Chondrocyte (in vitro differentiated cells): Measurements from ENCODE around the gene TIPIN. TPM values are rescaled to one million over a fixed set of nuclear protein-coding genes. Genes with fewer than 3 reads are reported as not detected.
"Not testable (repeated sequence)": the region's sequence is repeated elsewhere in the genome, so short reads cannot be mapped to it uniquely, and the experiment has no call there.

ENCODE experiments used
- DNase-seq: peaks from one replicate; pipeline ENCODE4 v3.0.0; 2021; ENCODE audit warnings: mixed read lengths, low spot score
- H3K27ac Mint-ChIP-seq: one replicate; pipeline ENCODE4 v1.8.0; 2021; ENCODE audit warnings: mild to moderate bottlenecking, moderate library complexity, mixed read lengths; ENCODE audit not compliant: unreplicated experiment
- H3K27me3 Mint-ChIP-seq: 2 replicates; pipeline ENCODE4 v1.8.0; 2021; ENCODE audit warnings: low read depth, mixed read lengths
- H3K36me3 Mint-ChIP-seq: 2 replicates; pipeline ENCODE4 v1.8.0; 2021; ENCODE audit warnings: low read depth, mixed read lengths
- H3K4me1 Mint-ChIP-seq: 2 replicates; pipeline ENCODE4 v1.8.0; 2021; ENCODE audit warnings: low read depth, mild to moderate bottlenecking, mixed read lengths
- H3K4me3 Mint-ChIP-seq: one replicate; pipeline ENCODE4 v1.8.0; 2021; ENCODE audit warnings: mild to moderate bottlenecking, moderate library complexity, mixed read lengths; ENCODE audit not compliant: unreplicated experiment
- H3K9me3 Mint-ChIP-seq: 2 replicates; pipeline ENCODE4 v1.8.0; 2021; ENCODE audit warnings: low read depth, mixed read lengths
- CTCF ChIP-seq: fragments of 200-600 bp; sonication (generic); IDR thresholded peaks from 2 replicates; pipeline ENCODE4 v1.5.0; 2021; ENCODE audit warnings: antibody characterized with exemption, mild to moderate bottlenecking, moderate library complexity
- total RNA-seq: library from RNA; stranded (reverse); gene quantifications from 3 replicates; pipeline ENCODE4 v1.2.1, GENCODE V29; 2021

Gene TIPIN
- total RNA-seq, 1 donor from 2014 or later, result 8.2 TPM

- no peak overlapping the region for H3K27ac Mint-ChIP-seq
- no peaks in the 10 kb centered on the region for H3K9me3 Mint-ChIP-seq
- H3K4me3 Mint-ChIP-seq, result no peak overlapping the region
- H3K27me3 Mint-ChIP-seq, result no peaks in the 10 kb centered on the region
- no peak for TF ChIP-seq CTCF
- H3K4me1 Mint-ChIP-seq, result no peaks in the 10 kb centered on the region
- no peak for DNase-seq
- H3K36me3 Mint-ChIP-seq, result peaks cover 14% of the 10 kb centered on the region
Observed at GRCh38 chr15:66306381-66306780, 50.1 kb downstream of the TIPIN start.

GRCh38 chr15:66304425-66304824 lies 52.1 kb downstream of the TIPIN start:
- not testable (repeated sequence) for H3K4me1 Mint-ChIP-seq, H3K27me3 Mint-ChIP-seq, DNase-seq, H3K36me3 Mint-ChIP-seq, H3K27ac Mint-ChIP-seq, H3K4me3 Mint-ChIP-seq, H3K9me3 Mint-ChIP-seq

GRCh38 chr15:66302489-66303278 lies 53.8 kb downstream of the TIPIN start:
- H3K4me1 Mint-ChIP-seq, result no peaks in the 10 kb centered on the region
- H3K4me3 Mint-ChIP-seq, result no peak overlapping the region
- peaks cover 7% of the 10 kb centered on the region for H3K36me3 Mint-ChIP-seq
- DNase-seq, result no peak
- H3K9me3 Mint-ChIP-seq, result no peaks in the 10 kb centered on the region
- TF ChIP-seq CTCF, result no peak
- no peaks in the 10 kb centered on the region for H3K27me3 Mint-ChIP-seq
- no peak overlapping the region for H3K27ac Mint-ChIP-seq

- Mint-ChIP-seq H3K4me3 (no peak overlapping the region), H3K36me3 (peaks cover 5% of the 10 kb centered on the region), H3K9me3 (no peaks in the 10 kb centered on the region), H3K27ac (no peak overlapping the region), H3K4me1 (peaks cover 15% of the 10 kb centered on the region), H3K27me3 (no peaks in the 10 kb centered on the region)
- DNase-seq, result no peak
- no peak for TF ChIP-seq CTCF
Observed at GRCh38 chr15:66298803-66299251, 57.7 kb downstream of the TIPIN start.

GRCh38 chr15:66296186-66296585 lies 60.3 kb downstream of the TIPIN start:
- Mint-ChIP-seq H3K4me1 (peaks cover 21% of the 10 kb centered on the region), H3K27me3 (no peaks in the 10 kb centered on the region), H3K27ac (no peak overlapping the region), H3K9me3 (no peaks in the 10 kb centered on the region), H3K36me3 (peaks cover 5% of the 10 kb centered on the region), H3K4me3 (no peak overlapping the region)
- no peak for TF ChIP-seq CTCF
- DNase-seq, result no peak

- Mint-ChIP-seq H3K4me3 (peak overlapping the region; percentile 77), H3K9me3 (no peaks in the 10 kb centered on the region), H3K27me3 (no peaks in the 10 kb centered on the region), H3K36me3 (peaks cover 4% of the 10 kb centered on the region), H3K27ac (peak overlapping the region; percentile 87), H3K4me1 (peaks cover 21% of the 10 kb centered on the region)
- no peak for TF ChIP-seq CTCF
- DNase-seq, result no peak
Observed at GRCh38 chr15:66294932-66295235, 61.6 kb downstream of the TIPIN start.
